Thoracic aorta (tissue), 2 donors: ENCODE measurements around the gene WNT8B. TPM values are rescaled to one million over a fixed set of nuclear protein-coding genes. Genes with fewer than 3 reads are reported as not detected.
A peak's percentile ranks its signal among the peaks of the same experiment; 100 is the strongest.

ENCODE experiments used
- ATAC-seq: fragments of 150-250 bp; one replicate; pipeline ENCODE4 v1.8.0; 2017; ENCODE audit warnings: low read depth; ENCODE audit not compliant: insufficient number of reproducible peaks, low FRiP score
- DNase-seq: peaks from one replicate; pipeline ENCODE4 v3.0.0-alpha.2; 2020; ENCODE audit warnings: low spot score
- H3K27ac ChIP-seq, 2 donors: fragments of 200-600 bp; sonication (generic); 1 replicate in 1 of 2; 2 replicates in 1 of 2; pipeline ENCODE4 v1.5.1; 2016; ENCODE audit warnings: mild to moderate bottlenecking in 2 of 2, moderate library complexity in 2 of 2
- H3K27me3 ChIP-seq: fragments of 200-600 bp; sonication (generic); replicated peaks from 2 replicates; pipeline ENCODE4 v1.6.0; 2016; ENCODE audit warnings: mild to moderate bottlenecking; ENCODE audit not compliant: insufficient read depth
- H3K36me3 ChIP-seq: fragments of 200-600 bp; sonication (generic); one replicate; pipeline ENCODE4 v1.5.1; 2016
- H3K4me1 ChIP-seq, 2 donors: fragments of 200-600 bp; sonication (generic); 1 replicate in 1 of 2; 2 replicates in 1 of 2; pipeline versions ENCODE4 v1.5.1 to v1.6.0; 2016; ENCODE audit warnings: low read depth in 2 of 2, mild to moderate bottlenecking in 1 of 2; ENCODE audit not compliant: control insufficient read depth in 1 of 2
- H3K4me3 ChIP-seq: fragments of 200-600 bp; sonication (generic); 2 replicates; pipeline ENCODE4 v1.5.1; 2016; ENCODE audit warnings: mild to moderate bottlenecking
- H3K9me3 ChIP-seq: fragments of 200-600 bp; sonication (generic); 2 replicates; pipeline ENCODE4 v1.5.1; 2016
- total RNA-seq, 2 donors: library from RNA; depleted of rRNA; stranded (reverse); fragments of >200 nt; gene quantifications; one replicate each; pipeline versions ENCODE4 v1.1.0 to v1.2.3, GENCODE V29; 2016
- TF ChIP-seq, protein P1 (sequence below): fragments of 200-600 bp; sonication (generic); IDR thresholded peaks from one replicate; pipeline ENCODE4 v1.5.1; 2019; ENCODE audit warnings: antibody characterized with exemption

WNT8B gene
- total RNA-seq, 2 donors from 2014 or later = not detected

DNA sequence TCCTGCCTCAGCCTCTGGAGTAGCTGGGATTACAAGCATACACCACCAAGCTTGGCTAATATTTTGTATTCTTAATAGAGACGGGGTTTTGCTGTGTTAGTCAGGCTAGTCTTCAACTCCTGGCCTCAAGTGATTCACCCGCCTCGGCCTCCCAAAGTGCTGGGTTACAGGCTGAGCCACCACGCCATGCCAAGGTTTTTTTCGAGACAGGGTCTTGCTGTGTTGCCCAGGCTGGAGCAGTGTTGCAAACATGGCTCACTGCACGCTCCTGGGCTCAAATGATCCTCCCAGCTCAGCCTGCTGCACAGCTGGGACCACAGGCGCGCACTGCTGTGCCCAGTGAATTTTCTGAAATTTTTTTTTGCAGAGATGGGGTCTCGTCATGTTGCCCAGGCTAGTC is 60.1 kb downstream of the WNT8B start:
- H3K4me3 ChIP-seq = no peak overlapping the region
- H3K4me1 ChIP-seq = peaks cover 5 to 21% of the 10 kb centered on the region in 2 donors
- H3K9me3 ChIP-seq = no peaks in the 10 kb centered on the region
- no peaks in the 10 kb centered on the region for H3K27me3 ChIP-seq
- H3K36me3 ChIP-seq = peaks cover 29% of the 10 kb centered on the region
- TF ChIP-seq, protein P1, sequence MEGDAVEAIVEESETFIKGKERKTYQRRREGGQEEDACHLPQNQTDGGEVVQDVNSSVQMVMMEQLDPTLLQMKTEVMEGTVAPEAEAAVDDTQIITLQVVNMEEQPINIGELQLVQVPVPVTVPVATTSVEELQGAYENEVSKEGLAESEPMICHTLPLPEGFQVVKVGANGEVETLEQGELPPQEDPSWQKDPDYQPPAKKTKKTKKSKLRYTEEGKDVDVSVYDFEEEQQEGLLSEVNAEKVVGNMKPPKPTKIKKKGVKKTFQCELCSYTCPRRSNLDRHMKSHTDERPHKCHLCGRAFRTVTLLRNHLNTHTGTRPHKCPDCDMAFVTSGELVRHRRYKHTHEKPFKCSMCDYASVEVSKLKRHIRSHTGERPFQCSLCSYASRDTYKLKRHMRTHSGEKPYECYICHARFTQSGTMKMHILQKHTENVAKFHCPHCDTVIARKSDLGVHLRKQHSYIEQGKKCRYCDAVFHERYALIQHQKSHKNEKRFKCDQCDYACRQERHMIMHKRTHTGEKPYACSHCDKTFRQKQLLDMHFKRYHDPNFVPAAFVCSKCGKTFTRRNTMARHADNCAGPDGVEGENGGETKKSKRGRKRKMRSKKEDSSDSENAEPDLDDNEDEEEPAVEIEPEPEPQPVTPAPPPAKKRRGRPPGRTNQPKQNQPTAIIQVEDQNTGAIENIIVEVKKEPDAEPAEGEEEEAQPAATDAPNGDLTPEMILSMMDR = no peak
- DNase-seq (no peak), ATAC-seq (no peak)
- H3K27ac ChIP-seq = no peak overlapping the region

DNA sequence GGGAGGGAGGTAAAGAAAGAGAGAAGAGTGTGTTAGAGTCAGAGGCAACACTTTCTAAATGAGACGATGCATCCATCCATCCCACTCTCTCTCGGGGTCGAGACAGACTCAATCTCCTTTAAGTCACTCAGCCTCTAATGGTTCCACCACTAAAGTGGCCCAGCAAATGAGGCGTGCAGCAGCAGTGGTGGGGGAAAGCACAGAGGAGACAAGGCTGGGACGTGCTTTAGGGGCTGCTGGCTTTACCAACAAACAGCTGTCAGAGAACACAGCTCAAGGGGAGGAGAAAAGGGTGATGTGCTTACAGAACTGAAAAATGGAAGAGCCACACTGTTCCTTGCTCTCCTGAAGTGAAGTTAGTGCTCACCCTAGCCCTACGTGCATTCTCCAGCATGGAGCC is 61.4 kb downstream of the WNT8B start:
- no peak for DNase-seq
- ATAC-seq = no peak
- Histone ChIP-seq H3K4me1 (peaks cover 9 to 28% of the 10 kb centered on the region in 2 donors), H3K27me3 (no peaks in the 10 kb centered on the region), H3K36me3 (peaks cover 29% of the 10 kb centered on the region), H3K27ac (no peak overlapping the region), H3K4me3 (no peak overlapping the region), H3K9me3 (no peaks in the 10 kb centered on the region)
- TF ChIP-seq, protein P1 = no peak

DNA sequence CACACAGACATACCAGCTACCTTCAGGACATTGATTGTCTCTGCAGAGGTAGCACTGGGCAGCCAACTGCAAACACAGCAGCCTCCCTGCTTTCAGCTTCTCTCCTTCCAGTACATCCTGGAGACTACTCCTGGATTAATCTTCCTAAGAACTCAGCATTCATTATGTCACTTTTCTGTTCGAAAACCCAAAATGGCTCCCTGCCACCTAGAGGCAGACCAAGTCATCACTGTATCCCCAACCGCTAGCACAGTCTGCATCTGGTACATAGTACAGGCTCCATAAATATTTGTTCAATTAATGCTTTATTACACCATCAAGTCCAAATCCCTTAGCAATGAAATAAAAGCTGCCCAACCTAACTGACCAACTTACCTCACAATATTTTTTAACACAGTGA is 61.8 kb downstream of the WNT8B start:
- DNase-seq = no peak

DNA sequence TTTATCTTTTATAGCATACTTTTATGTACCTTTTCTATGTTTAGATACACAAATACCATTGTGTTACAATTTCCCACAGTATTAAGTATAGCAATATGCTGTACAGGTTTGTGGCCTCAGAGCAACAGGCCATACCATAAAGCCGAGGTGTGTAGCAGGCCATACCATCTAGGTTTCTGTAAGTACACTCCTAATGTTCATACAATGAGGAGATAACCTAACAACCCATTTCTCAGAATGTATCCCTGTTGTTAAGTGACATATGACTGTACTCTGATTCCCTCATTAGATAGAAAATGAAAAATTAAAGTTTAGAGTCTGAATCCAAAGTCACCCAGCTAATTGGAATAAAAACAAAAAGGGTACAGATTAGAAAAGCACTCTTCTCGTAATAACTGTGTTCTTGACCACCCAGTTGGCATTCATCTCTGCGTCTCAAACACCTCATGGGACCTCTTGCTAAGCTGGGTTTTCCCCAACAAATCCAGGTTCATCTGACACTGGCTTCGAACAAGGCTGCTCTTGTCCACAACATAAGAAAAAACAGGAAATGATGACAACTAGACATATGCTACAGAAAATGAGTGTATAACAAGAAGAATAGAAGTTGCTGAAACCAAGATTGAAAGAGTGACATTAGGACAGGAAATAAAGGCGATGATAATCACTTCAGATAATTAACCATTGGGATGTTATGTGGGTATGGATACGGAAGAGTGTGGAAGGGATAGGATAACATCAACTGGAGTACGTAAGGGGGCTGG is 65.5 kb downstream of the WNT8B start:
- H3K4me3 ChIP-seq = peak overlapping the region; percentile 89
- H3K27ac ChIP-seq = no peak overlapping the region
- peaks cover 29% of the 10 kb centered on the region for H3K36me3 ChIP-seq
- no peaks in the 10 kb centered on the region for H3K27me3 ChIP-seq
- DNase-seq (no peak), ATAC-seq (no peak)
- peaks cover 4 to 23% of the 10 kb centered on the region in 2 donors for H3K4me1 ChIP-seq
- TF ChIP-seq, protein P1 = no peak
- H3K9me3 ChIP-seq = no peaks in the 10 kb centered on the region

More for the DNA sequence above, 61.8 kb downstream of the WNT8B start:
- H3K4me3 ChIP-seq = no peak overlapping the region
- no peak for ATAC-seq
- no peaks in the 10 kb centered on the region for H3K27me3 ChIP-seq
- H3K9me3 ChIP-seq = no peaks in the 10 kb centered on the region
- peaks cover 8 to 24% of the 10 kb centered on the region in 2 donors for H3K4me1 ChIP-seq
- no peak overlapping the region for H3K27ac ChIP-seq
- peaks cover 29% of the 10 kb centered on the region for H3K36me3 ChIP-seq
- TF ChIP-seq, protein P1 = no peak

DNA sequence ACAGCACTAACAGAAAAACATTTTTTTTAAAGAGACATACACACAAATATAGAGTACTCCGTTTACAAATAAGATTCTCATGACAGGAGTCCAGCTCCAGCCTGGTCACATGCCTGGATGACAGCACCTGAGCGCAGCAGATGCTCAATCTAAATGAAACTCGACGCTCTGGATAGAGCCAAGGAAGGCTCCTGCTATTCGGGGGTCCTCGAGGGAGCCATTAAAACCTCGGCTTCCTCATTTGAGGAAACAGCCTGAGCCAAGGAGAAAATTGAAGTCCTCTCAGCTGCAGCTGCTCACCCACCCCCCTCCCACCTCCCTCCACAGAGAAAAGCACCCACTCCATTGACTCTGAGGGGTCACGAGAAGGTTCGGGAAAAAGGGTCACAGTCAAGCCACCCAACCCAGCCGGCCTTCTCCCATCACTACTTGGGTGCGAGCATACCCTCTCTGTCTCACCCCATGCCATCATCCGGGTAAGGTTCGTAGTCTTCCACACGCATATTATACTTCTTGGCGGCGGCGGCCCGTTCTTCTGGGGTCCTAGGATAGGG is 66.2 kb downstream of the WNT8B start:
- ATAC-seq (no peak), DNase-seq (no peak)
- H3K27me3 ChIP-seq = no peaks in the 10 kb centered on the region
- peak overlapping the region; percentile 89 for H3K4me3 ChIP-seq
- H3K36me3 ChIP-seq = peaks cover 26% of the 10 kb centered on the region
- H3K4me1 ChIP-seq = peaks cover 4 to 23% of the 10 kb centered on the region in 2 donors
- H3K9me3 ChIP-seq = no peaks in the 10 kb centered on the region
- peak overlapping the region; percentile 2 to 66 for H3K27ac ChIP-seq
- TF ChIP-seq, protein P1 = no peak
